Activated T-cell treated with anti-CD3 and anti-CD28 coated beads for 1 hour (primary cell): Measurements from ENCODE around the gene PRR36.

Source experiments
- DNase-seq: peaks from one replicate; pipeline ENCODE4 v3.0.0-alpha.2; 2020; ENCODE audit warnings: low read depth

The PRR36 gene

GRCh38 chr19:7871437-7872305, 2.5 kb downstream of the PRR36 start:
- peak; percentile 73 for DNase-seq

DNA sequence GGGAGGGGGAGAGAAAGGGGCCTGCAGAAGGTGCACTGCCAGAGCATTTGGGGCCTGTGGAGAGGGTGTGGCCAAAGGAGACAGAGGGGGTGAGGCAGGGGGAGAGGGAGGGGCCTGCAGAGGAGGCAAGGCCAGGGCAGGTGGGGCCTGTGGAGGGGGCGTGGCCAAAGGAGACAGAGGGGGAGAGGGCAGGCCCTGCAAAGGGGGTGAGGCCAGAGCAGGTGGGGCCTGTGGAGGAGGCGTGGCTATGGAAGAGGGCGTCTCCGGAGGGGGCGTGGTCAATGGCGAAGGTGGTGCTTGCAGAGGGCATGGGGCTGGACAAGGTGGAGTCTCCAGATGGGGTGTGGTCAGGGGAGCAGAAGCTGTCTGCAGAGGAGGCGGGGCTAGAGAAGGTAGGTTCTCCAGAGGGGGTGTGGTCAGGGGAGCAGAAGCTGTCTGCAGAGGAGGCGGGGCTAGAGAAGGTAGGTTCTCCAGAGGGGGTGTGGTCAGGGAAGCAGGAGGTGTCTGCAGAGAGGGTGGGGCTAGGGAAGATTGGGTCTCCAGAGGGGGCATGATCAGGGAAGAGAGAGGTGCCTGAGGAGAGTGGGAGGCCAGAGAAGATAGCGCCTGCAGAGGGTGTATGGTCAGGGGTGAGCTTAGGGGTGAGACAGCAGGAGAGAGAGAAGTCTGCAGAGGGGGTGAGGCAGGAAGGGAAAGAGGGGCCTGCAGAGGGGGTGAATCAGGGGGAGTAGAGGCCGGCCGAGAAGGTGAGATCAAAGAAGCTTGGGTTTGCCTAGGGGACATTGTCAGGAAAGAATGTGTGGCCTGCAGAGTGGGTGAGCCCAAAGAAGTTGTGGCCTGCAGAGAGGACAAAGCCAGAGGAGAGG, 3.4 kb downstream of the PRR36 start:
- DNase-seq, result no peak

DNA sequence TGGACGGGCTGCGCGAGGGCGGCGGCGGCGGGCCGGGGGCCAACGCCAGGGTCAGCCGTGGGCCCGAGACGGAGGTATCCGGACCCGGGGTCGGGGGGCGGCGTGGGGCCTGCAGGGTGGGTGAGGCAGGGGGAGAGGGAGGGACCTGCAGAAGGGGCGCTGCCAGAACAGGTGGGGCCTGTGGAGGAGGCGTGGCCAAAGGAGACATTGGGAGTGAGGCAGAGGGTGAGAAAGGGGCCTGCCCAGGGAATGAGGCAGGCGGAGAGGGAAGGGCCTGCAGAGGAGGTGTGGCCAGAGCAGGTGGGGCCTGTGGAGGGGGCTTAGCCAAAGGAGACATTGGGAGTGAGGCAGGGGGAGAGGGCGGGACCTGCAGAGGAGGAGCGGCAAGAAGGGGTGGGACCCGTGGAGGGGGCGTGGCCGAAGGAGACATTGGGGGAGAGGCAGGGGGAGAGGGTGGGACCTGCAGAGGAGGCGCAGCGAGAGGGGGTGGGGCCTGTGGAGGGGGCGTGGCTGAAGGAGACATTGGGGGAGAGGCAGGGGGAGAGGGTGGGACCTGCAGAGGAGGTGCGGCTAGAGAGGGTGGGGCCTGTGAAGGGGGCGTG, 4.2 kb downstream of the PRR36 start:
- peak; percentile 37 for DNase-seq

GRCh38 chr19:7869453-7869909, 4.7 kb downstream of the PRR36 start:
- DNase-seq, result peak; percentile 75

DNA sequence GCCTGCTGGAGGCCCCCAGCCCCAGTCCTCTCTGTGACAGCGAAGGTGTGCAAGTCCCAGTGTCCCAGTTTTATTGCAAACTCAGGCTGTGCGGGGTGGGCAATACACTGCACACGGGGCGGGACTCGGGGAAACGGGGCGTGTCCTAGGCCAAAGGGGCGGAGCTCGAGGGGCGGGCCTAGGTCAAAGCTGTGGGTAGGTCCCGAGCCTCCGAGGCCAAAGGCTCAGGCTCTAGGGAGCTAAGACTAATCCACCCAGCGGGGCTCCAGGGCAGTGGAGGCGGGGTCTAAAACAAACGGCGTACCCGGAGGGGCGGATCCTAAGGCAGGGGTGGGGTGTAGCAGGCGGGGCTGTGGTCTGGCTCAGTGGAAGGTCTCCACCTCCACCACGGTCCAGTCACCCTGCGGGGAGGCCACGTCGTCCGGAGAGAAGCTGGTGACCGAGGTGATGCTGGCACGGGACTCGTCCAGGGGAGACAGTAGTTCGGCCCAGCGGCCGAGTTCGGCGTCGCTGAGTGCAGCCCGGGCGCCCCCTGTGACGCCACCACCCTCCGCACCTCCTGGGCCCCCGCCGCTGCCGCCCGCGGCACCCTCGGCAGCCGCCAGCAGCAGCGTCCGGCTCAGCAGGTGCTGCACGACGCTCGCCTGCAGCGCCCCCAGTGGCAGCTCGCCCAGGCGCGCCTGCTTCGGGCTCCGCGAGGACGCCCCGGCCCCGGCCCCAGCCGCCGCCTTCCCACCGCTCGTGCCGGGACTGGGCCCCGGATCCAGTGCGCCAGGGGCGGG, 5.3 kb downstream of the PRR36 start:
- DNase-seq, result peak; percentile 69

DNA sequence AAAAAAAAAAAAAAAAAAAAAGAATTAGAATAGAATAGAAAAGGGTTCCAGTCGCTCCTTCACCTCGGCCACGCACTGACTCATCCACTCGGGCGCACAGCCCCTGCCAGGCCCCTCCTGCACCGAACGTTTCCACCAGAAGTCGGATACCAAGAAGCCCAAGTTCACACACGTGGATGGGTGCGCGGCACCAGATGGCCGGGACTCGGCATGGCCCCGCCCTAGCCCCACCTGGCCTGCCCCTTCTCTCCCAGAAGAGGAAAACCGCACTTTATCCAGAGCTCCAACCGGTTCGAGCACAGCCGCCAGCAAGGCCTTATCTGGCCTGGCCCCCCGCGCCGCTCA, 5.9 kb downstream of the PRR36 start:
- no peak for DNase-seq

DNA sequence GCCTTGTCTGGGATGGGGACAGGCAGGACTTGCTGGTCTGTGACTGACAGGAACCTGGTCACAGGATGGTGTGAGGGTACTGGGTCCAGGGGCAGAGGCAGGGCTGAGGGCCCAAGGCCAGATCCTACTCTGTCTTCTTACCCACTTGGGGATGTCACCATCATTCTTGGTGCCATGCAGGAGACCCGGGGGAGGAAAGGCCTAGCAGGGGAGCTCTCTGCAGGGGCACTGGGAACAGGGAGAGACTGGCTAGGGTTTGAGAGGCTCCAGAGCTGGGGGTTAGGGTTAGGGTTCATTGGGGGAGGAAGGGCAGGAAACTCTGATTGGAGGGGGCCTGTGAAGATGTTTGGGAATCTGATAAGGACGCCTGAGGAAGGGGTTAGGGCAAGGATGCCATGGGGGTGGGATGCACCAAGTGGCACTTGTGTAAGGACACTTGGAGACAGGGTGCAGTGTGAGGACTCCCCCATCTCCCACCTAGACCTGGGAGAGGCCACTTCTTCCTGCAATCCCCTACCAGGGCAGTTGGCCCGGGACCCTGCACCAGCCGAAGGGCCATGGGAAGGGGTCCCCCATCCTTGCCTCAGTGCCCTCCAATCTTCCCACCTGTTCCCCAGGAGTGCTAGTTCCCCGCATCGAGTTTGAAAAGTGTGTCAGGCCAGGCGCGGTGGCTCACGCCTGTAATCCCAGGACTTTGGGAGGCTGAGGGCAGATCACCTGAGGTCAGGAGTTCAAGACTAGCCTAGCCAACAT, 6.9 kb downstream of the PRR36 start:
- DNase-seq, result no peak

- no peak for DNase-seq
Observed at GRCh38 chr19:7866399-7867091, 7.6 kb downstream of the PRR36 start.

DNA sequence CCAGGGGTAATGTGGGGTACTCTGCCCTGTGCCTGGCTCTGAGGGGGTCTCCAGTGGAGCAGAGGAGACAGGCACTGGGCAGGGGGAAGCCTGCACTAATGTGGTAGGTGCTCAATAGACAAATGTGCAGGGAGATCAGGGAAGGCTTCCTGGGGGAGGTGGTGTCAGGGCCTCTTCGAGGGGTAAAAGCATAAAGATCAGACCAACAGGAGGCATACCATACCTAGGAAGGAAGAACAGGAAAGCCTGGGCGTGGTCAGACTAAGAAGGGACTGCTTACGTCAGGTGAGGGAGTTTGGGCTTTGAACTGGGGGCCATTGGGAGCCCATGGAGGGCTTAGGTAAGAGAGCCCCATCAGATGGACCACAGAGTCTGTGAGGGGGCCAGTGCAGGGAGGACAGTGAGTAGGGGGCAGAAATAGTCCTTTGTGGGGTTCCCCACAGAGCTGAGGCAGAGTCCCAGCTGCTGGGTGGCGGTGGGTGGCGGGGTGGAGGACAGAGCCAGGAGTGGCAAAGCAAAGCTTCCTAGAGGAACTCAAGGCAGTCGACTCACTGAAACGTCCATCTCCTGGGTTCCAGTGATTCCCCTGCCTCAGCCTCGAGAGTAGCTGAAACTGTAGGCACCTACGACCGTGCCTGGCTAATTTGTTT, 8.8 kb downstream of the PRR36 start:
- no peak for DNase-seq

DNA sequence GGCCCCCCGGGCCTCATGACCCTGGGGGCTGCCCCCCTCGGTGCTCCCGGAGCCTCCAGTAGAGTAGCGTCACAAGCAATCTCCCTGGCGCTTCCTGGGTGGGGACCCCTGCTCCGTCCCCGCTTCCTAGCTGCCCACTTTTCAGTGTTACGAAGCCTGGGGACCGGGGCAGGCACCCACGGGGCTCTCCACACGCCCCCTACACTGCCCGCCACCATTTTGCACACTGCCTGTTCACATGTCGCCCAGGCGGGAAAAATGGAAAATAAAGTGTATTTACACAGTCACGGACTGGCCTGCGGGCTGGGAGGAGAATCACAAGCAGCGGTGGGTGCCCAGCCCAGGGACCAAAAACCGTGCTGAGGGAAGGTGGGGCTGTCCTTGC, 9.5 kb downstream of the PRR36 start:
- no peak for DNase-seq

DNA sequence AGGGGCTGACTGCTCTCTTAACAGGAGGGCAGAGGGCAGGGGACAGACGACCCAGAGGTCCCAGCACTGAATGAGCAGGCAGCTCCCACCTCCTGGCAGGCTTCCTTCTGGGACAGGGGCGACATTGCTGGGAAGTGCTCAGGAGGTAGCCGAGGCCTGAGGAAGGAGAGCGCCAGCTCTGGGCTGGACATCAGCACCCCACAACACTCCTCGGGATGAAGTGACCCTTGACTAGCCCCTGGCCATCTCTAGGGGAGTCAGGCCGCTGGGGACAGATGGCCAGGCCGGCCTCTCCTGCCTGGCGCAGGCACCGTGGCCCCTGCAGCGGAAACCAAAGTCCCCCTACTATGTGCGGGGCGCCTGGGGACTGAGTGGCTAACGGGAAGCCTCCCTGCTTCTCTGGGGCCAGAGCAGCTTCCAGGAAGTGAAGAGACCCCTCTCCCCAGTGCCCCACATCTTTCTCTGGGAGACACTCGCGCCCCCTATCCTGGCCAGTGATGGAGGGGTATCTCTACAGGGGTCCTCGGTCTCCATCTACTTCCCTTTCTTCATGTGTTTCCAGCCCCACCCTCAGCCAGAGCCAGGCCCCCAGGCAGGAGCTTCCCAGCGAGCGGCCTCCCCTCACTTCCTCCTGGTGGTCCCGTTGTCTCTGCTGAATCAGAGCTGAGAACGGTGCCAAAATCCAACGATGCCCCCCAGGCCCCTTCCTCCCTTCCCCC, 10.1 kb downstream of the PRR36 start:
- DNase-seq, result no peak

- DNase-seq, result no peak
Observed at GRCh38 chr19:7863157-7863970, 10.8 kb downstream of the PRR36 start.

DNA sequence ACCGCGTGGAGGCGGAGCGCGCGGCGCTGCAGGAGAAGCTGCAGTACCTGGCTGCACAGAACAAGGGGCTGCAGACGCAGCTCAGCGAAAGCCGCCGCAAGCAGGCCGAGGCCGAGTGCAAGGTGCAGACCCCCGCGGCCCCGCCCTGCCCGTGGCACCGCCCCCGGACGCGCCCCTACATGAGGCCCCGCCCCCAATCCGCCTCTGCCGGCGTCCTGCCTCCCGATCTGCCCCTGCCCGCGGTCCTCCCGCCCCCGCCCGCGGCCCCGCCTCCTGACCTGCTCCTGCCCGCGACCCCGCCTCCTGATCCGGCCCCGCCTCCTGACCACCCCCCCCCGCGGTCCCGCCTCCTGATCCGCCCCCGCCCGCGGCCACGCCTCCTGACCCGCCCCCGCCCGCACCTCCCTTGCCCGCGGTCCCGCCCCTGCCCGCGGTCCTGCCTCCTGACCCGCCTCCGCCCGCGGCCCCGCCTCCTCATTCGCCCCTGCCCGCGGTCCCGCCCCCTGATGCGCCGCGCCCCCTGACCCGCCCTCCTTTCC, 11.7 kb downstream of the PRR36 start:
- DNase-seq, result peak; percentile 60

DNA sequence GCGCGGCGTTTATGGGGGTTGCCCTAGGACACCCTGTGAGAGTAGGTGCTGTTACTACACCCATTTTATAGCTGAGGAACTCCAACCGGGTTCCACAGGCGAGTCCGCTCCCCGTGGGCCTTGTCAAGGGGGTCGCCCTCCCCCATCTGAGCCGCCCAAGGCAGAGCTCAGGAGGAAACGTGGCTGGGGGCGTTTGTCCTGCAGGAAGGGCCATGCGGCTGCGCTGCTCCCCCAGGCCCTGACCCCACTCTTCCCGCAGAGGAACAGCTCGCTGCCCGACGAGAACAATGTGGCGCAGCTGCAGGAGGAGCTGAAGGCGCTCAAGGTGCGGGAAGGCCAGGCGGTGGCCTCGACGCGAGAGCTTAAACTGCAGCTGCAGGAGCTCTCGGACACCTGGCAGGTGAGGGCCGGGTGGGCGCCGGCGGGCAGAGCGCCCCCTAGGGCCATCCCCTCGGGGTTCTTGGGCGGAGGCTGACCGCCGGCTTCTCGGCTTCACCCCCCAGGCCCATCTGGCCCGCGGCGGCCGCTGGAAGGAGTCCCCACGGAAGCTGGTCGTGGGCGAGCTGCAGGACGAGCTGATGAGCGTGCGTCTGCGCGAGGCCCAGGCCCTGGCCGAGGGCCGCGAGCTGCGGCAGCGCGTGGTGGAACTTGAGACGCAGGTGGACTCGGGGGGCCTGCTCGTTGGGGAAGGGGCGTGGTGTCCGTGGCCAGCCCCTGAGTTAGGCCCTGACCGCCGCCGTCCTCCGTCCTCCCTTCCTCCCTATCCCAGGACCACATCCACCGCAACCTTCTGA, 12.4 kb downstream of the PRR36 start:
- DNase-seq, result no peak

DNA sequence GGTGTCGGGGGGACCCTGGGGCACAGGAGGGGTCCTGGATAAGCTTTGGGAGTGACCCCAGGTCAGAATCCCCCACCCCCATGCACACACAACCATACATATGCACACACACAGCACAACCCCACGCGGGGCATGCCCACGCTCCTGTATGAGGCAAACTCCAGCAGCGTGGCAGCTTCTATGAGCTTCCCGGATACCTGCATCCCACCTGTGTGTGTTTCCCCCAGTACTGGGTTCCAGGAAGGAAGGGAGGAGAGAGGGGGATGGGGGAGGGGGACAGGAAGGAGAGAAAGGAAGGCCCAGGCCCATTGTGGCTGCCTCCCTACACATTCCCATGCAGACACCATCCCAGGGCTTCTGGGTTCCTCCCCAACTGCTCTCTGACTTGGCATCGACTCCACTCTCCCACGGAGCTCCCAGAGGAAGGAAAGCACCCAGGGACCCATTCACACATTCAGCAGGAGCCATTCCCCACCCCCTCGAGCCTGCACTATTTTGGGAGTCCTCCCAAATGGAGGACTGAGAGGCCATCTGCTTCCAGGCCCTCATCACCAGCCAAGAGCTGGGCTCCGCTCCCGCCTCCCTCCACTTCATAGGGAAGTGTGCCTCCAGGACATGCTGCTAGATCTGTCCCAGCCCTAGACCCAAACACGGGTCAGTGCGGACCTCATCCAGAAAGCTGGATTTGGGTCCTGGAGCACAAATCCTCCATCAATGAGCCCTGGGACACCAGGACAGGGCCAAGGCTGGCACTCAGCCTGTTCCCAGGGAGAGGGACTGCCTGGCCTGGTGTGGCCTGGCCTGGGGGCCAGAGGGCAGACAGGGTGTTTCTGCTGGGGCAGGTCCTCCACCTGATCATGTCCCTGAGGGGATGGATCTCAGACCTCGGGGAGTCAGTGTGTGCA, 13.2 kb downstream of the PRR36 start:
- DNase-seq, result no peak
